Brain microvascular endothelial cell (primary cell): ENCODE data around the gene PADI6.
"Not testable (repeated sequence)": the region's sequence is repeated elsewhere in the genome, so short reads cannot be mapped to it uniquely, and the experiment has no call there.

Experiments
- DNase-seq: peaks from one replicate; pipeline ENCODE4 v3.0.0-alpha.2; 2020
- H3K27ac ChIP-seq: fragments of 250-450 bp; sonication (Bioruptor Pico); 2 replicates; pipeline ENCODE4 v1.5.1; 2020; ENCODE audit warnings: mild to moderate bottlenecking, moderate library complexity
- H3K27me3 ChIP-seq: fragments of 250-450 bp; sonication (Bioruptor Pico); replicated peaks from 2 replicates; pipeline ENCODE4 v1.5.1; 2020; ENCODE audit warnings: mild to moderate bottlenecking
- H3K36me3 ChIP-seq: fragments of 250-450 bp; sonication (Bioruptor Pico); replicated peaks from 2 replicates; pipeline ENCODE4 v1.5.1; 2020; ENCODE audit warnings: mild to moderate bottlenecking
- H3K4me3 ChIP-seq: 2 replicates; pipeline ENCODE4 v1.5.1; 2011; ENCODE audit warnings: low read depth, mild to moderate bottlenecking, control low read depth, low read length, moderate library complexity
- in situ Hi-C: cut with HindIII; loops from 2 replicates; pipeline ENCODE4 v1.10.0; 2017; ENCODE audit warnings: low sequenced_read_pairs, low pct_ligation_motif_present
- TF ChIP-seq, protein P1 (sequence below): IDR thresholded peaks from 2 replicates; pipeline ENCODE4 v1.5.1; 2011; ENCODE audit warnings: low read depth, mild to moderate bottlenecking, moderate library complexity, low read length, control low read depth, inconsistent platforms; ENCODE audit errors: missing control alignments

PADI6 gene

DNA sequence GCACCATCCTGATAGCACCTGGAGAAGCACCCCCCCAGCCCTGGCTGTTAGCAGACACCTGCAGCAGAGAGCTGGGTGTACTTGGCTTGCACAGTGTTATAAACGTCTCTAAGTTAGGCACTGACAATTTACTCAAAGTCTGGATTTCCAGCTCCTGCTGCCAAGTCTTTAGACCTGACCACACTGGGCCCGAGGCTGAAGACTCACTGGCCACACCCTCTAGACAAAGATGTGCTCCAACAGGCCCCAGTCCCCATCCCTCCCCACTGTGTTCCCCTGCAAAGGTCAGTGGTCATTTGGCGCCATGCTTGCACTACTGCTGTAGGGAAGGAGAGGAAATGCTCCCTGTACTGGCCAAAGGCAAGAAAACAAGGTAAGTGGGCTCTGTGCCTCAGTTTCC lies 31.1 kb downstream of the PADI6 start:
- Histone ChIP-seq H3K36me3 (peaks cover 16% of the 10 kb centered on the region), H3K4me3 (no peak overlapping the region), H3K27me3 (no peaks in the 10 kb centered on the region), H3K27ac (no peak overlapping the region)
- in situ Hi-C loops = no loop called here
- TF ChIP-seq, protein P1, sequence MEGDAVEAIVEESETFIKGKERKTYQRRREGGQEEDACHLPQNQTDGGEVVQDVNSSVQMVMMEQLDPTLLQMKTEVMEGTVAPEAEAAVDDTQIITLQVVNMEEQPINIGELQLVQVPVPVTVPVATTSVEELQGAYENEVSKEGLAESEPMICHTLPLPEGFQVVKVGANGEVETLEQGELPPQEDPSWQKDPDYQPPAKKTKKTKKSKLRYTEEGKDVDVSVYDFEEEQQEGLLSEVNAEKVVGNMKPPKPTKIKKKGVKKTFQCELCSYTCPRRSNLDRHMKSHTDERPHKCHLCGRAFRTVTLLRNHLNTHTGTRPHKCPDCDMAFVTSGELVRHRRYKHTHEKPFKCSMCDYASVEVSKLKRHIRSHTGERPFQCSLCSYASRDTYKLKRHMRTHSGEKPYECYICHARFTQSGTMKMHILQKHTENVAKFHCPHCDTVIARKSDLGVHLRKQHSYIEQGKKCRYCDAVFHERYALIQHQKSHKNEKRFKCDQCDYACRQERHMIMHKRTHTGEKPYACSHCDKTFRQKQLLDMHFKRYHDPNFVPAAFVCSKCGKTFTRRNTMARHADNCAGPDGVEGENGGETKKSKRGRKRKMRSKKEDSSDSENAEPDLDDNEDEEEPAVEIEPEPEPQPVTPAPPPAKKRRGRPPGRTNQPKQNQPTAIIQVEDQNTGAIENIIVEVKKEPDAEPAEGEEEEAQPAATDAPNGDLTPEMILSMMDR = no peak
- no peak for DNase-seq

DNA sequence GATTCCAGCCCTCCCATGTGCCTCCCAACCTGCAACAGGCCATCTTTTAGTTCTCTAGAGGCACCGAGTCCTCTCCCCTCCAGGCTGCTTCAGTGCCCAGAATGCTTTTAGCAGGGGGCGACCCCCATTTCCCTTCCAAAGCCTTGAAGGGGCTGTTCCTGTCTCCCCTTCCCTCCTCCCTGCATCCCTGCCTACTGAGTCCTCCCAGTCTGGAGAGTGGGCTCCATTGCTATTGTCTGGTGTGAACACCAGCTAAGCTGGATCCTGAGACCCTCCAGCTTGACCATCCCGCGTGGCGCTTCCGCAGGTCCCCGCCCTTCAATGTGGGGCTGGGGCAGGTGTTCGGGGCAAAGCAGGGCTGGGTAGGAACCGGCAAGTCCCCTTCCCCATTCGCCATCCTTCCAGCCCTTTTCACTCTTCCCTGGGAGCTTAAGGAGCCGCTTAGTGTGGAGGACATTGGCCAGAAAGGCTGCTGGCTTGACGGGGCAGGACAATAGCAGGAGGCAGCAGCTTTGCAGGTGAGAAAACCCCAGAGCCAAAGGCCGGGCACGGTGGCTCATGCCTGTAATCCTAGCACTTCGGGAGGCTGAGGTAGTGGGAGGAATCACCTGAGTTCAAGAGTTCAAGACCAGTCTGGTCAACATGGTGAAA lies 32.2 kb downstream of the PADI6 start:
- H3K36me3 ChIP-seq = peaks cover 22% of the 10 kb centered on the region
- TF ChIP-seq, protein P1 = no peak
- in situ Hi-C loops = no loop called here
- no peak for DNase-seq
- no peak overlapping the region for H3K4me3 ChIP-seq
- H3K27ac ChIP-seq = no peak overlapping the region
- H3K27me3 ChIP-seq = no peaks in the 10 kb centered on the region

DNA sequence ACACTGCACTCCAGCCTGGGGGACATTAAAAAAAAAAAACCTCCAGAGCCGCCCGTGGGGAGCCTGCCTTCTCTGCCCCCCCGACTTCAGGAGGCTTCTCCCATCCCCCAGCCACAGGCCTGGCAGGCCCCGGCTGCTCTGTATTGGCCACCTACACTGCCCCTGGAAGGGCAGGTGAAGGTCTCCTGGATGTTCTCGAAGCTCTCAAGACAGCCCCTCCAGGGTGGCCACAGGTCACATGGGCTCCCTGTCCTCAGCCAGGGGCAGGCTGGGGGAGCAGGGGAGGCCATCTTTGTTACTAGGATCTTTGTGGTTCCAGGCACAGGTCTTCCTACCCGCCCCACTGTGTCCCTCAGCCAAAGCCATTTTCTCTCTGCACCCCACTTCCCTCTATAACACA lies 32.8 kb downstream of the PADI6 start:
- peaks cover 29% of the 10 kb centered on the region for H3K36me3 ChIP-seq

DNA sequence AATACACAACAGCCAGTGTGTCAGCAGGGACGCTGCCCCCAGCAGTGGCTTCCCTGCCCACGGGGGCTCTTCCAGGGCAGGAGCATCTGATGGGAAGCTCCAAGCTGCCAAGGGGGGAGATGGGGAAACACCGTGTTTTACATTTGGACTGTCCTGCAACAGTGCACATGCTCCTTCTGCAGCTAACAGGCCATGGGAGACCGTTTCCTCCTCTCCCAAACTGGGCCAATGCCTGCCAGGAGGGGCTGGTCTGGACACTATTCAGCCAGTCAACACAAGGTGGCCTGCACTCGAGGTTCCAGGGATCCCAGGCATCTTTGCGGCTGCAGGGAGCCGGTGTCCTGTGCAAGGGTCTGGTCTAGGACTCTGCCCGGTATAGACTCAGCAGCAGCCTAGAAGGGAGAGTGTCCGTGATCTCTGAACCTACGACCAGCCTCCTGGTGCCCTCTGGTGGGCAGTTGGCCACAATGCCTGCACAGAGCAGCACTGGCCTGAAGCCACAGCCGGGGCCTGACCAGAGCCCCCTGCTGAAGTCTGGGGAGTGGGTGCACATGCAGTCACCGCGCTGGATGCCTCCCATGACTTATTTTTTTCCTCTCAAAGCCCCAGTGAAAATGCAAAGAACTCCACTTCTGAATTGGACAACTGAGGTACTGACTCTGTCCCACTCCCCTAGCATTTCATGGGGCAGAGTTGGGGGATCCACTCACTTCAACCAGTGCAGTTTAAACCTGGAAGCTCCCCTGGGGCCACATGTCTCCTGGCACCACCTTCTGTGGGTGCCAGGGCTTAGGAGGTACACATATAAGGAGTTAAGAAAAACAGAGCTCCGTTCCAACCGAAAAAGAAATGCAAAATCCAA lies 34.1 kb downstream of the PADI6 start:
- TF ChIP-seq, protein P1 = peak; percentile 91
- H3K36me3 ChIP-seq = peaks cover 41% of the 10 kb centered on the region
- no peak overlapping the region for H3K4me3 ChIP-seq
- peak; percentile 46 for DNase-seq
- H3K27ac ChIP-seq = no peak overlapping the region
- no peaks in the 10 kb centered on the region for H3K27me3 ChIP-seq
- in situ Hi-C loops = no loop called here

More for the DNA sequence above, 32.8 kb downstream of the PADI6 start:
- Histone ChIP-seq H3K4me3 (no peak overlapping the region), H3K27me3 (no peaks in the 10 kb centered on the region), H3K27ac (no peak overlapping the region)
- in situ Hi-C loops = no loop called here
- TF ChIP-seq, protein P1 = no peak
- no peak for DNase-seq

DNA sequence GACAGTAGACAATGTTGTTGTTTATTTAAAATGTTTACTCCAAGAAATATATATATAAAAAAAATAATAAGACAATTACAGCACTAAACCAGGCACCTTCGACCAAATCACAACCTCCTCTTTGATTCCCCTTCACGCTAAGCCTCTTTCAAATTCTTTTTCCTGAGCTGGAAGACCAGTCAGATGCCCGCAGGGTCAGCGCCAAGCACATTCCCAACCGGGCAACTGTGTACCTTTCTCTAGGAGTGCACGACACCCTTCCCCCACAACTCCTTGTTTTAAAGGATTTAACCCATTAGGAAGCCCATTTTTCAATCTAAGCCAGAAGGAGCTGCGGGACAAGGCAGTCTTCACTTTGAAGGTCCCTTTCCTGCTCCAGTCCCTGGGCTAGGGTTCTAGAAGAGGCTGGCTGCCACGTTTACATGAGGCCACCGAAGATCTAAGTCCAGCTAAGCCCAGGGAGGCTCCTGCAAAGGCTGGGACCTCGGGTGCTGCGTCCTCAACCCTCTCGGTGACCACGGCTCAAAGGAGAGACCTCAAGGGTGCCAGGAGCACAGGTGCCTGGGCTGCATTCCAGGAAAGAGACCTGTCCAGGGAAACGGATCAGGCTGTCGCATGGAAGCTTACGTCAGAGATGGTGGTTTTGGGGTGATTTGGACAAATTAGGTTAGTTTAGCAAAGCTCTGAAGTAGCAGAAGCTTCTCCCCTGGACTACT lies 34.9 kb downstream of the PADI6 start:
- DNase-seq, H3K4me3 ChIP-seq, H3K27me3 ChIP-seq, in situ Hi-C loops, H3K27ac ChIP-seq: not testable (repeated sequence)
- H3K36me3 ChIP-seq = peaks cover 46% of the 10 kb centered on the region

DNA sequence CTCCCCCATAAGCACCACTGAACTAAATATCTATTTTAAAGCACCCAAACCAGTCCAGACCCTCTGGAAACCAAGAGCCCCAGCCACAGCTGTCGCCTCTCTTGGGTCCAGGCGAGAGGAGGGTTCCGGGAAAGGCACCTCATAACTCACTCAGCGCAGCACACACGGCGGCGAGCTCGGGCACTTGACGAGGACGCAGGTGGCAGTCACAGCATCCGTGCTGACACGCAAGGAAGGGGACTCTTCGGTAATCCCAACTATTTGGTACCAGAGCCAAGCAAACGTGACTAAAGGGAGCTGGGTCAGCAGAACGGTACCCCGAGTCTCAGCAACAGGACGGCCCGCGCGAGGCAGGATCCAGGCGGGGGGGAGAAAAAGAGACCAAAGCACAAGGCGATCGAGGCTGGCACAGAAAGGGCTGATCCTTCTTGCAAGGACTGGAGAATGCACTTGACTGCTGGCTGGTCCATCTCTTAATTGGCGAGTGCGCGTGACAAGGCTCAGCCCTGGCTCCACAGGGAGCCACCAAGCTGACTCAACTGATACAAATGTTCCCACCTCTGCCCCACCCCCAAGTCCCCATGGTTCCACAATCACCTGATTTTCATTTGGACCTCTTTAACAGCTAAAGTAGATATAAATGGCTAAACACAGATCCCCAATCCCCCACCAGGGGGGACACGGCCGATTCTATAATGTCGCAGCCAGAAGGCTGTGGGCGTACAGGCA lies 36.0 kb downstream of the PADI6 start:
- H3K27ac ChIP-seq, H3K4me3 ChIP-seq, in situ Hi-C loops, DNase-seq, H3K27me3 ChIP-seq: not testable (repeated sequence)
- H3K36me3 ChIP-seq = peaks cover 56% of the 10 kb centered on the region
